Neural cell (in vitro differentiated cells): ENCODE measurements around the gene C2CD3. TPM values are rescaled to one million over a fixed set of nuclear protein-coding genes. Genes with fewer than 3 reads are reported as not detected.

Experiments
- H2AFZ ChIP-seq: fragments of 200-600, 300-800 bp; sonication (generic), shearing (Covaris generic); 2 replicates; pipeline ENCODE4 v1.6.0; 2014; ENCODE audit warnings: low read depth, mild to moderate bottlenecking, antibody characterized with exemption, low read length, moderate library complexity
- H3F3A ChIP-seq: fragments of 200-600 bp; shearing (Covaris generic); 2 replicates; pipeline ENCODE4 v1.6.1; 2016; ENCODE audit warnings: mild to moderate bottlenecking, moderate library complexity, mixed read lengths, antibody characterized with exemption, low read length; ENCODE audit not compliant: insufficient read depth, poor library complexity, severe bottlenecking
- H3K27ac ChIP-seq: fragments of 200-600, 300-800 bp; sonication (generic), shearing (Covaris generic); 2 replicates; pipeline ENCODE4 v1.5.1; 2014; ENCODE audit warnings: mild to moderate bottlenecking, low read length, moderate library complexity
- H3K27me3 ChIP-seq: fragments of 300-800, 200-600 bp; sonication (generic), shearing (Covaris generic); 2 replicates; pipeline ENCODE4 v1.6.0; 2014; ENCODE audit warnings: mild to moderate bottlenecking, low read depth, low read length, moderate library complexity; ENCODE audit not compliant: insufficient read depth
- H3K36me3 ChIP-seq: fragments of 300-800, 200-600 bp; sonication (generic), shearing (Covaris generic); 2 replicates; pipeline ENCODE4 v1.5.1; 2014; ENCODE audit warnings: mild to moderate bottlenecking, antibody characterized with exemption, low read length, moderate library complexity; ENCODE audit not compliant: insufficient read depth
- H3K4me2 ChIP-seq: fragments of 300-800, 200-600 bp; sonication (generic), shearing (Covaris generic); 2 replicates; pipeline ENCODE4 v1.6.0; 2014; ENCODE audit warnings: mild to moderate bottlenecking, low read length
- H3K4me3 ChIP-seq: fragments of 300-800, 200-600 bp; sonication (generic), shearing (Covaris generic); 2 replicates; pipeline ENCODE4 v1.5.1; 2014; ENCODE audit warnings: mild to moderate bottlenecking, low read length, moderate library complexity
- H3K79me2 ChIP-seq: fragments of 200-600 bp; shearing (Covaris generic); replicated peaks from 2 replicates; pipeline ENCODE4 v1.6.0; 2014; ENCODE audit warnings: mild to moderate bottlenecking, low read length, moderate library complexity; ENCODE audit not compliant: insufficient read depth
- H3K9ac ChIP-seq: fragments of 300-800, 200-600 bp; sonication (generic), shearing (Covaris generic); 2 replicates; pipeline ENCODE4 v1.6.1; 2016; ENCODE audit warnings: mild to moderate bottlenecking, low read length, mixed read lengths
- H3K9me2 ChIP-seq: fragments of 200-600 bp; shearing (Covaris generic); 2 replicates; pipeline ENCODE4 v1.6.1; 2016; ENCODE audit warnings: mild to moderate bottlenecking, low read length, mixed read lengths; ENCODE audit not compliant: insufficient read depth
- H3K9me3 ChIP-seq: fragments of 200-600, 300-800 bp; sonication (generic), shearing (Covaris generic); 2 replicates; pipeline ENCODE4 v1.6.1; 2016; ENCODE audit warnings: mild to moderate bottlenecking, mixed run types, low read length, moderate library complexity, mixed read lengths
- H4K20me1 ChIP-seq: fragments of 200-600 bp; shearing (Covaris generic); 2 replicates; pipeline ENCODE4 v1.6.1; 2016; ENCODE audit warnings: mild to moderate bottlenecking, mixed run types; ENCODE audit not compliant: insufficient read depth
- EP300 ChIP-seq: fragments of 450-650 bp; conservative IDR thresholded peaks from 2 replicates; pipeline ENCODE4 v1.6.1; 2014; ENCODE audit warnings: antibody characterized with exemption, mild to moderate bottlenecking, moderate library complexity; ENCODE audit not compliant: poor library complexity, severe bottlenecking
- MXI1 ChIP-seq: fragments of 450-650 bp; conservative IDR thresholded peaks from 2 replicates; pipeline ENCODE4 v1.6.1; 2014; ENCODE audit warnings: antibody characterized with exemption, mild to moderate bottlenecking; ENCODE audit not compliant: poor library complexity, severe bottlenecking
- POLR2AphosphoS5 ChIP-seq: IDR thresholded peaks from 2 replicates; pipeline ENCODE4 v1.6.1; 2012
- RAD21 ChIP-seq: fragments of 450-650 bp; conservative IDR thresholded peaks from 2 replicates; pipeline ENCODE4 v1.6.1; 2014; ENCODE audit warnings: antibody characterized with exemption, mild to moderate bottlenecking, moderate library complexity
- polyA plus RNA-seq: library from polyadenylated mRNA; depleted of rRNA; stranded (reverse); fragments of >200 nt; gene quantifications from 2 replicates; pipeline ENCODE4 v1.2.3, GENCODE V29; 2014
- TF ChIP-seq, protein P1 (sequence below): IDR thresholded peaks from 2 replicates; pipeline ENCODE4 v1.6.1; 2012; ENCODE audit warnings: borderline replicate concordance
- TF ChIP-seq, protein P2 (sequence below): fragments of 450-650 bp; IDR thresholded peaks from 2 replicates; pipeline ENCODE4 v1.5.1; 2014; ENCODE audit warnings: antibody characterized with exemption, mild to moderate bottlenecking, moderate library complexity; ENCODE audit not compliant: poor library complexity, severe bottlenecking

C2CD3 gene
- polyA plus RNA-seq, 1 donor from 2014 or later: 13.2 TPM

DNA sequence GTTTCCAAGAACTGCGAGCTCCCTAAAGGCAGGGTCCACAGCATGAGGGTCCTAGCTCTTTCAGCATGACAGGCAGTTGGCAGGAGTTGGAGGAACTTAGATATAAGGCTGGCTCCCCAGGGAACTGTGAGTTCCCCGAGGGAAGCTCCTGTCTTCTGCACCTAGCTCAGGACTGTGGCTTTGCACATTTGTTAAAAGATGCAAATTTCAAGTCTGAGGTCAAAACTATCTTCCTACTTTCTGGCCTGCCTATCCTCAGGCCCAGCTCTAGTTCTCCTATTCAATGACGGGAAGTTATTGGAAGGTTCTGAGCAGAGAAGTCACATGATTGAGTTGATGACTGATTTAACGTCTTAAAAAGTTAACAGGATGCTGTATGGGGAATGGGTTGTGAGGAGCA lies 150.3 kb downstream of the C2CD3 start:
- H3K4me3 ChIP-seq: no peak overlapping the region
- no peaks in the 10 kb centered on the region for H3F3A ChIP-seq
- no peaks in the 10 kb centered on the region for H3K9me3 ChIP-seq
- no peaks in the 10 kb centered on the region for H3K36me3 ChIP-seq
- H4K20me1 ChIP-seq: no peaks in the 10 kb centered on the region
- no peaks in the 10 kb centered on the region for H3K9me2 ChIP-seq
- H3K79me2 ChIP-seq: no peaks in the 10 kb centered on the region
- no peaks in the 10 kb centered on the region for H3K27me3 ChIP-seq
- H3K27ac ChIP-seq: no peak overlapping the region
- H2AFZ ChIP-seq: no peak overlapping the region
- no peak overlapping the region for H3K9ac ChIP-seq
- H3K4me2 ChIP-seq: no peak overlapping the region
- TF ChIP-seq MXI1 (no peak), EP300 (no peak), POLR2AphosphoS5 (no peak), RAD21 (no peak)
- TF ChIP-seq, protein P1, sequence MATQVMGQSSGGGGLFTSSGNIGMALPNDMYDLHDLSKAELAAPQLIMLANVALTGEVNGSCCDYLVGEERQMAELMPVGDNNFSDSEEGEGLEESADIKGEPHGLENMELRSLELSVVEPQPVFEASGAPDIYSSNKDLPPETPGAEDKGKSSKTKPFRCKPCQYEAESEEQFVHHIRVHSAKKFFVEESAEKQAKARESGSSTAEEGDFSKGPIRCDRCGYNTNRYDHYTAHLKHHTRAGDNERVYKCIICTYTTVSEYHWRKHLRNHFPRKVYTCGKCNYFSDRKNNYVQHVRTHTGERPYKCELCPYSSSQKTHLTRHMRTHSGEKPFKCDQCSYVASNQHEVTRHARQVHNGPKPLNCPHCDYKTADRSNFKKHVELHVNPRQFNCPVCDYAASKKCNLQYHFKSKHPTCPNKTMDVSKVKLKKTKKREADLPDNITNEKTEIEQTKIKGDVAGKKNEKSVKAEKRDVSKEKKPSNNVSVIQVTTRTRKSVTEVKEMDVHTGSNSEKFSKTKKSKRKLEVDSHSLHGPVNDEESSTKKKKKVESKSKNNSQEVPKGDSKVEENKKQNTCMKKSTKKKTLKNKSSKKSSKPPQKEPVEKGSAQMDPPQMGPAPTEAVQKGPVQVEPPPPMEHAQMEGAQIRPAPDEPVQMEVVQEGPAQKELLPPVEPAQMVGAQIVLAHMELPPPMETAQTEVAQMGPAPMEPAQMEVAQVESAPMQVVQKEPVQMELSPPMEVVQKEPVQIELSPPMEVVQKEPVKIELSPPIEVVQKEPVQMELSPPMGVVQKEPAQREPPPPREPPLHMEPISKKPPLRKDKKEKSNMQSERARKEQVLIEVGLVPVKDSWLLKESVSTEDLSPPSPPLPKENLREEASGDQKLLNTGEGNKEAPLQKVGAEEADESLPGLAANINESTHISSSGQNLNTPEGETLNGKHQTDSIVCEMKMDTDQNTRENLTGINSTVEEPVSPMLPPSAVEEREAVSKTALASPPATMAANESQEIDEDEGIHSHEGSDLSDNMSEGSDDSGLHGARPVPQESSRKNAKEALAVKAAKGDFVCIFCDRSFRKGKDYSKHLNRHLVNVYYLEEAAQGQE: no peak
- TF ChIP-seq, protein P2, sequence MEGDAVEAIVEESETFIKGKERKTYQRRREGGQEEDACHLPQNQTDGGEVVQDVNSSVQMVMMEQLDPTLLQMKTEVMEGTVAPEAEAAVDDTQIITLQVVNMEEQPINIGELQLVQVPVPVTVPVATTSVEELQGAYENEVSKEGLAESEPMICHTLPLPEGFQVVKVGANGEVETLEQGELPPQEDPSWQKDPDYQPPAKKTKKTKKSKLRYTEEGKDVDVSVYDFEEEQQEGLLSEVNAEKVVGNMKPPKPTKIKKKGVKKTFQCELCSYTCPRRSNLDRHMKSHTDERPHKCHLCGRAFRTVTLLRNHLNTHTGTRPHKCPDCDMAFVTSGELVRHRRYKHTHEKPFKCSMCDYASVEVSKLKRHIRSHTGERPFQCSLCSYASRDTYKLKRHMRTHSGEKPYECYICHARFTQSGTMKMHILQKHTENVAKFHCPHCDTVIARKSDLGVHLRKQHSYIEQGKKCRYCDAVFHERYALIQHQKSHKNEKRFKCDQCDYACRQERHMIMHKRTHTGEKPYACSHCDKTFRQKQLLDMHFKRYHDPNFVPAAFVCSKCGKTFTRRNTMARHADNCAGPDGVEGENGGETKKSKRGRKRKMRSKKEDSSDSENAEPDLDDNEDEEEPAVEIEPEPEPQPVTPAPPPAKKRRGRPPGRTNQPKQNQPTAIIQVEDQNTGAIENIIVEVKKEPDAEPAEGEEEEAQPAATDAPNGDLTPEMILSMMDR: no peak

DNA sequence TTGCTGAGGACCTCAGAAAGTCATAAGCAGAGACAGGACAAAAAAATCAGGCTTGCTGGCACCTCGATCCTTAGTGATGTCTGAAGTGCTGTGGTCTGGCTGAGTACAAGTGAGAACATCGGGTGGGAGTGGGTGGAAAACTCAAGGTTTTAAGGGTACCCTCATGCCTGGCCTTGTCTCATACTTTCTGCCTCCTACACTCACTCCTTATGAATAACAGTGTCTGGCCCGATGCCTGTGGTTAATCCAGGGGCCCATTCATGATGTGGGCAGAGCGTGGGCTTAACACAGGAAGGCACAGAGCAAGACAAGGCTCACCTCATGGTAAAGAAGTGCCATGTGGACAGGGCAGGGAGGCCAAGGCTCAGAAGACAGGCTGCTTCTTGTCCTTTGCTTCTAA lies 150.9 kb downstream of the C2CD3 start:
- H3K9me3 ChIP-seq: no peaks in the 10 kb centered on the region
- H3K4me2 ChIP-seq: no peak overlapping the region
- H3K27me3 ChIP-seq: no peaks in the 10 kb centered on the region
- H3K36me3 ChIP-seq: no peaks in the 10 kb centered on the region
- H3K9ac ChIP-seq: no peak overlapping the region
- H4K20me1 ChIP-seq: no peaks in the 10 kb centered on the region
- no peaks in the 10 kb centered on the region for H3K9me2 ChIP-seq
- no peak overlapping the region for H3K4me3 ChIP-seq
- H3F3A ChIP-seq: no peaks in the 10 kb centered on the region
- TF ChIP-seq, protein P1: no peak
- TF ChIP-seq MXI1: no peak
- H3K27ac ChIP-seq: no peak overlapping the region
- H3K79me2 ChIP-seq: no peaks in the 10 kb centered on the region
- H2AFZ ChIP-seq: no peak overlapping the region
